ENCODE measurements around the gene ADGRD1.
A peak's percentile ranks its signal among the peaks of the same experiment; 100 is the strongest.
"Not testable (repeated sequence)": the region's sequence is repeated elsewhere in the genome, so short reads cannot be mapped to it uniquely, and the experiment has no call there.

ADGRD1 gene

DNA sequence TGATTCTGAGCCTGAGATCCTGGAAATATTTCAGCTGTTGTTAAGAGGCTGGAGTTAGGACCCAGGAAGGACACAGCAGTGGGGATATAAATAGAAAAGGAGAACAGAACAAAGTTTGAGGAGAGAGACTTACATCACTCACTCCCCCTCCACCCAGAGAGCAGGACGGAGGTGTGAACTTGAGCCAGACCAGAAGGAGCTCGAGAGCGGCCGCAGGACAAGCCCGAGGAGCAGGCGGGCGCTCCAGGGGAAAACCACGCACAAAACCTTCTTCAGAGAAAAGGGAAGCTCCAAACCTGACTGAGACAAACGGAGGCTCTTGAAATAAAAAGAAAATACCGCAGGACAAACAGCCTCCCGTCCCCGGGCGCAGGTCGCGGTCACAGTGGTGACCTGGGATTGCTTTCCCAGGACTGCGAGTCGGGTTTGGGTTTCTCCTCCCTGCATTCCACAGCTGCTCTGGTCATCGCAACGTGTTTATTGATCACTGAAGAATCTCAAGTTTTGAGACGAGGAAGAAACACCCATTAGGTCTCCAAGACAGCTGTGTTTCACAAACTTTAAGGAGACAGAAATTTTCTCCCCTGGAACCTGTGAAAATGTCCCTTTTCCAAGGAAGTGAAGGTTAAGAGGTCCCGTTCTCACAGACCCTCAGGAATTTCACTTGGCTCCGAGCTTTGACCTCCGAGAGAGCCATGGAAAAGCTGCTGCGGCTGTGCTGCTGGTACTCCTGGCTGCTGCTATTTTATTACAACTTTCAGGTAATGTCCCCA, at the start of gene ADGRD1:
ADGRD1 (plus strand) TSS at position 137 of the 773 bp plus-strand sequence; CDS start at position 696, 559 bp downstream.
- peak; percentile 30 for DNase-seq

DNA sequence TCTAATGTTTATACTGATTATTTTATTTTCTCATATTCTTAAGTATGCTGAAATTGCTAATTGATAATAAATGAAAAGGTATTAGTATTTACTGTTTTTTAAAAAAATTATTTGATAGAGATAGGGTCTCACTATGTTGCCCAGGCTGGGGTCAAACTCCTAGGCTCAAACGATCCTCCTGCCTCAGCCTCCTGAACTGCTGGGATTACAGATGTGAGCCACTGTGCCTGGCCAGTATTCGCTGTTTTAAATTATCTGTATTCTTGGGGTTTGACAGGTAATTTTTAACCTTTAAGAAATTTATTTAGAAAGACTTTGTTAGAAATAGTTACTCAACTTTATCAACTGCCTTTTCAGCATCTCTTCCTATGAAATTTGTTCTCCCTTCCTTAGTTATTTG, 49.6 kb upstream of the ADGRD1 start:
- DNase-seq = no peak

DNA sequence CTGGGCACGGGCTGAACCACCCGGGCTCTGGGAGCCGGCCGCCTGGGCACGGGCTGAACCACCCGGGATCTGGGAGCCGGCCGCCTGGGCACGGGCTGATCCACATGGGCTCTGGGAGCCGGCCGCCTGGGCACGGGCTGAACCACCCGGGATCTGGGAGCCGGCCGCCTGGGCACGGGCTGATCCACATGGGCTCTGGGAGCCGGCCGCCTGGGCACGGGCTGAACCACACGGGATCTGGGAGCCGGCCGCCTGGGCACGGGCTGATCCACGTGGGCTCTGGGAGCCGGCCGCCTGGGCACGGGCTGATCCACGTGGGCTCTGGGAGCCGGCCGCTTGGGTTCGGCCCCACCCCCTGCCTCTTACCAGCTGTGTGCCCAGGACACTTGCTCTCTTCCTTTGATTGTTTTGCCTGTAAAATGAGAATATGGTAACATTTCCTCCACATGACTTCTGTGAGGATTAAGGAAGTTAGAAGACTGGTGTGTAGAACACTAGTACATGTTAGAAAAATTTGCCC, 48.7 kb upstream of the ADGRD1 start:
- not testable (repeated sequence) for DNase-seq

DNA sequence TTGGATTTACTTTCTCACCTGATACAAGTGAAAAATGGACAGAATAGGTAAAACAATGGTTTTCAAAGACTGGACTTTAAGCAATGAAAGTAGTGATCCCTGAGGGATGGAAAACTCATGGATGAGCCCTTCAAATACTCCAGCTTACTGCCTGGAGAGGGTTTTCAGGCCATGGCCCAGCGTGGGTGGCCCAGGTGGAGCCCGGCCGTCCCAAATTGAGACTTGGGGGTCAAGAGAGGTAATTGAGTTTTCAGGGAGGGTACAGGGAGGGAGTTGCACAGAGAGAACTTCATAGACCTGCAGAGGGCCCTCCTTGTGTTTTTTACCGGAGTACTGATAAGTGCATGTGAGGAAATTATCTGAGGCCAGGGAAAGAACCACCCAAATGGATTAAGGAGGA, 44.6 kb upstream of the ADGRD1 start:
- DNase-seq = no peak

DNA sequence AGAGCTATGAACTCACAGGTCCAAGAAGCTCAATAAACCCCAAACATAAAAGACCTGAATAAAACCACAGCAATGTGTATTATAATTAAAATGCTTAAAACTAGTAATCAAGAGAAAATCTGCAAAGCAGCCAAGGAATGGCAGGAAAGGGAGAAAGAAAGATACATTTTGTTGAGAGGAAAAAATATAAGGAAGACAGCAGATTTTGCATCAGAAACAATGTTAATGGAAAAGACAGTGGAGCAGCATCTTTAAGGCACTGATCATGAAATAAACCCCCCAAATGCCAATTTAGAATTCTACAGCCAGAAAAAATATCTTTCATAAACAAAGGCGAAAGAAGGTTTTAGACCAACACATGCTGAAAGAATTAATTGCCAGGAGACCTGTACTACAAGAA, 42.5 kb upstream of the ADGRD1 start:
- no peak for DNase-seq

DNA sequence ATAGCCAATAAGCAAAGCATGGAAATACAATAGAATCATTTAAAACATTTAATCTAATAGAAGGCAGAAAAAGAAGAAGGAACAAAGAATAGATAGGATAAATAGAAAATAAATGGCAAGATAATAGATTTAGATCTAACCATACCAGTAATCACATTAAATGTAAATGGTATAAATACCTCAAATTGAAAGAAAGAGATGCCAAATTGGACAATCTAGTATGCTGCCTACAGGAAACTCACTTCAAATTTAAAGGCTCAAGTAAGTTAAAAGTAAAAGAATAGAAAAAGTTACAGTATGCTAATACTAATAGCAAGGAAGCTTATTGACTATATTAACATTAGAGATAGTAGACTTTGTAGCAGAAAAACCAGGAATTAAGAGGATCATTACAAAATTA, 41.8 kb upstream of the ADGRD1 start:
- DNase-seq = no peak

DNA sequence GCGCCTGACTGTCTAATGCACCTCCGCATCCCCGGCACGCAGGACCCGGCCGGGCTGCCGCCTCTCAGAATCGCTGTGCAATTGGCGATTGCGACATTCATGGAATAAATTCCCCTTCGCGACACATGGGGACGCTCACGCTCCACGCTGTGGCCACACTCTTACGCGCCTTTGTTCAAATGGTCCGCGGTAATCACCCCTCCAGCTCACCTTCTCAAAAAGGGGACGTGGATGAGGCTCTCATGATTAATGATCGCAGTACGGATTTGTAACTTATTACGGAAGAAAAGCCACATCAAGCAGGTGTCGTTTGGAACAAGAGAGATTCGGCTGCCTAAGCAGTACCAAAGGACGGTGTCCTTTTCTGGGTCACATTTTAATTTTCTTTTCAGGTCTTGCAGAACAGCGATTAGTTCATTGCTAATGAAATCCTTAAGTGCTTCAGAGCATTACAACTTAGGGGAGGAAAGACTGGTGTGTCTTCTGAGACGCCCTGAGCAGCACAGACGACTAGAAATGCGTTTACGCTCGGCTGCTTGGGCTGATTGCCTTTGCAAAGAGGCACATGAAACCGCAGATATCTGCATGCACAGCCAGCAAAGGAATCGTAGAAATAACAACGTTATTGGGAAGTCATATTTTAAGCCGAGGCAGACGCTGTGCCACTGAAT, 37.3 kb upstream of the ADGRD1 start:
- DNase-seq = peak; percentile 44

DNA sequence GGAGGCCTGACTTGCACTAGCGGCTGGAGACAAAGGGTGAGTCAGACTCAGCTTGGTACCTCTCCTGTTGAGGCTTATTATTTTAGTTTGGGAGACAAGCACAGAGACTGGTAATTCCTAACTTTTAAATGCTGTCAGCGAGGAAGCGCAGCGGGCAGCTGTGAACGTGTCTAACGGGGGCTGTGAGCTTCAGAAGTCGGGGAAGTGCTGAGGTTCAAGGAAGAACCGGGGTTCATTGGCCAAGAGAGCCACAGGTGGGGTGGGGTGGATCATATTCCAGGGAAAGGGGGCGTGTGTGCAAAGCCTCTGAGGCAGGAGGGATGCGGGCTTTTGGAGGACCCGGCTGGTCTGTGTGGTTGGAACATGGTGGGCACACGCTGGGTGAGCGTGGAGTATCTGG, 36.1 kb upstream of the ADGRD1 start:
- no peak for DNase-seq

DNA sequence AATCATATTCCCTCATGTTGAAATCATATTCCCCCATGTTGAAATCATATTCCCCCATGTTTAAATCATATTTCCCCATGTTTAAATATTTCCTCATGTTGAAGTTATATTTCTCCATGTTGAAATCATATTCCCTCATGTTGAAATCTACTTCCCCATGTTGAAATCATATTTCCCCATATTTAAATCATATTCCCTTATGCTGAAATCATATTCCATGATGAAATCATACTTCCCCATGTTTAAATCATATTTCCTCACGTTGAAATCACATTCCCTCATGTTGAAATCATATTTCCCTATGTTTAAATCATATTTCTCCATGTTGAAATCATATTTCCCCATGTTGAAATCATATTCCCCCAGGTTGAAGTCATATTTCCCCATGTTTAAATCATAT, 34.6 kb upstream of the ADGRD1 start:
- no peak for DNase-seq

DNA sequence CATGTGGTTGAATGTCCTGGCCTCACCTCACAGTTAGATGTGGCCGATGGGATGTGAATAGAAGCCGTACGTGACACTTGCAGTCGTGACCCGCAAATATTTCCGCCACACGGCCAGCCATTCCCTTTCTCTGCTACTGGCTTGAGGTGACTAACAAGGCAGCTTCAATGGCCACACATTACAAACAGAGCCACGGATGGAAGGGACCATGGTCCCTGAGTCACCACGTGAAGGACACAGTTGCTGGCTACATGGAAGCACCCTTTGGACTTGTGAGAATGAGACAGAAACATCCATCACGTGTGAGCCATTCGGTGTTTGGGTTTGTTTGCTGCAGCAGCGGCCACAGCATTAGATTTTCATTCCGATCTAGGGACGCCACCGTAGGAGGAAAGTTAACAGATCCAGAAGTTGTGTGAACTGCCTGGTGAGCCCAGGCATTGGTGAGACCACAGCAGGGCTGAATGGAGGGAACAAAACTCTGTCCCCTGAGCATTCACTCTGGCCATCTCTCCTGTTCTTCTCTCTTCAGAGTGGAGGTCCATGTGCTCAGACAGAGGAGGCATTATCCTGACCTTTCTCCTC, 33.5 kb upstream of the ADGRD1 start:
- DNase-seq = no peak

DNA sequence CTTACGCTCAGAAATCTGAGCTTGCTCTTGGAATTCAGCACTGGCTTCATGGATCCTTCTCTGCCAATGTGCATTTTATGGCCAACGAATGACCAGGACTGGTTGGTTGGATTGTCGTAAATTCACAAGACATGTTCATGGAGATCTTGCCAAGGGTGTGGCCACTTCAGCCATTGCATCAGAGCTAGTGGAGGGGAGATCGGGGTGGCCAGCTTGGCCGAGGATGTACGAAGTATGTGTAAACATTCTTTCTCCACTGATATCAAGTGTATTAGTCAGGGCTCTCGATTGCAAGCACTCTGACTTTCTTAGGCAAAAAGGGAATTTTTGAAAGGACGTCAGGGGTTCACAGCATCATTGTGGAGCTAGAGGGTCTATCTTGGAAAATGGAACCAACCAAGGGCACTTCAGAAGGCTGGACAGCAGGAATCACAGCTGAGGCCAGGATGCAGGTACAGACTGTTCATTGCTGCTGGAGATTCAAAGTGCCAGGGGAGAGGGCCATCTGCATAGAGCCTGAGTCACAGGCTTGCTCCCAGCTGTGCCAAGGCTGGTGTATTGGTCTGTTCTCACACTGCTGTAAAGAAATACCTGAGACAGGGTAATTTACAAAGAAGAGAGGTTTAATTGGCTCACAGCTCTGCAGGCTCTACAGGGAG, 32.9 kb upstream of the ADGRD1 start:
- peak; percentile 24 for DNase-seq

DNA sequence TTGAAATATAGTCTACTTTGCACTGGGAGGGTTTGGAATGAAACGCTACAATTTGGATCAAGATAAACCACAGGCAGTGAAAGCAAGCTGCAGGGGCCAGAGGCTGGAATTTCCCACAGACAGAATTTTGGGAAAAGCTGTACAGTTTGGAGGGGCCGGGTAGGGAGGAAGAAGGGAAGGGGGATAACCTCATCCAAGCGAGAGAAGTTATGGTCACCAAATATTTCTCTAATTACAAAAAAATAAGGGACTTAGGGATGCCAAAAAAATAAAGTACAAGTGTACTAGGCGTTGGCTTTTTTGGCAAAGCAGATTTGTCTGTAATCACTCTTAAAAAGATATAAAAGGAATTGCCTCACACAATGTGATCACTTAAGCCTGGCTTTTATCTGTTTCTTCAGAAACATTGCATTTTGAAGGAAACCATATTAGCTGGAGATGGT, 31.2 kb upstream of the ADGRD1 start:
- DNase-seq = no peak

DNA sequence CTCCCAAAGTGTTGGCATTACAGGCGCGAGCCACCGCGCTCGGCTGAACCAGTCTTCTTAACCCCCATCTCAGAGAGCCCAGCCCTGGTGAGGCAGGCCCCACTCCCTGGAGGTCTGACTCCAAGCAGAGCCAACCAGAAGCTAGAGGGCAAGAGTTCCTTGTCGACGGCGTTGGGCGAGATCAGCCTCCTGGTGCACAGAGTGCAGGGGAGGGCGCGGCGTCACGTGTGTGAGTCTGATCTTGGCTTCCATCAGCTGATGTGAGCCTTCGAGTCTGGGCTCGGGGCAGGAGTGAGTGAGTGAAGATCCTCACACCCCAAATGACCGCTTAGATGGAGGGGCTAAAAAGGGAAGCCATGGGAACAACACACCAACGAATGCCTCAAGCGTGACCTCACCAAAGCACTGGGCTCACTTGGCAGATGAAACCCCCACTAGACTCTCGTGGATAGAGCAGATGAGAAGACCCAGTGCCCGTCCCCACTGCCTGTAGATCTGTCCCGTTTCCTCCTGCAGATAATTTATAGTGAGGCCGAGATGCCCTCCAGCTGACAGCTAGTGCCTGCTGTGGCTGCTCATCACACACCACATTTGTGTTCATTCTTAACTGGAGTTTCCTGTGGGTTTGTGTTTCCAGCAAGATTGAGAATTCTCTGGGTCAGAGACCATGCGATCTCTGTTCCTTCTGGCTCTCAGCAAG, 28.6 kb upstream of the ADGRD1 start:
- DNase-seq = no peak

DNA sequence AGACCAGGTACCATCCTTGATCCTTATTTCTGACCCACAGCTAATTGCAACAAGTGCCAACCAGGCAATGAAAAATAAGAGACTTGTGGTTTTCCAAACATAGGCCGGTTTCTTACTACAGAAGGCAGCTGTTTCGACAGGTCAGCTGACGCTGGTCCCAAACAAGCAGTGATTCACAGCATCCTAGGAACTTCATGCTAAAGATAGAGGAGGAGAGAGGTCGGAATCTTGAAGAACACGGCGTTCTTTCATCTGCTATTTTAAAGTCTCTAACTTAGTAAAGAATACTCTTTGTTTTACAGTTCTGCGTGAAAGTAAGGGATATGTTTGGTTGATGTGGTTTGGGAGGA, 28.1 kb upstream of the ADGRD1 start:
- DNase-seq = no peak

DNA sequence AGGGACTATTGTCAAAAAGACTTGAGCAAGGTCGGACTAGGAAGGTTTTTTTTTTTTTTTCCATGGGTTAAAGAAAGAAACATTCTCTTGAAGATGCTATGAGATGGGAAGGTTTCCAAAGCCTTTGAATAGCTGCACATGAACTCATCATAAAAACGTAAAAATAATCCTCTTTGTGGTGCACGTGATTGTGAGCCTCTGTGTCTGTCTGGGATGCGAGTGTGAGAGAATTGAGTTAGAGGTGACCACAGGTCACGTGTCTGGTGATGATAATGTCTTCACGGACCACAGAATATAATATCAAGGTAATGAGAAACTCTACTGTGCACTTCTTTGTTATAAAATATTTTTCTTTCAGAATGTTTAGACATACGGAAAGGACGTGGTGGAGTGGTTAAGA, 24.3 kb upstream of the ADGRD1 start:
- DNase-seq = no peak

DNA sequence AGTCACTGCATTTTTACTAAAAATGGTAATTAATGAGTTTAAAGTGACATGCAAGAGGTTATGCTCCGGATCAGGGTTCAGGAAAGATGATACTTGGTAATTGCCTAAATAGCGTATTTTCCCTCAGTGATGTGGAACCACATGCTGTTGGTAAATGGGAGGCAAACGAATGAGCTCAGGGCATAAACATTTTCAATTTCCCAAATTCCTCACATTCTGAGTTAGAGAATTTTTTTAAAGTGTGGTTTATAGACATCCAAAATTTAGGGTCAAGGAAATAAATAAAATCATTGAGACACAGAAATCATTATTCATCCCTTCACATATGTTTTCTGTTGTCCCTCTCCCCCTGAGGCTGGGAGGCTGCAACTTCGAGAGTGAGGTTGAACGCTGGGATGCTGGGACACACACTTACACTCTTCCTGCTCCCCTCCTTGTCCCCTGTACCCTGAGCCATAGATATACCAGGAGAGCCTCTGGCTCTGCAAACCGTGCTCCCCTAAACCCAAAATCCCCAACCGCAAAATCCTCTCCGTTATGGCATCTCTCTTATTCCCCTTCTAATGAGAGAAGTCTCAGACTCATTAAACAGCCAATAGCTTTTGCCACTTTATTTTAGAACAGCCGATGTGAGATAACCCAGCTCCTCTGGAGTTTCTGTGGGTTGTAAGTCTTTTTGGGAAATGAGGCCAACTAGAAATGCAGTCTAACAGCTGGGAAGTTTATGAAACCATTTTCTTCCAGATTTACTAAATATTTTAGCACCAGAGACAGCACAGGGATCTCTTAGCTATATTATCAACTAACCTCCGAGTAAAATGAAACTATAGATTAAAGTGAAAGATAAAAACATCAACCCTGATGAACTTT, 21.4 kb upstream of the ADGRD1 start:
- peak; percentile 16 for DNase-seq

DNA sequence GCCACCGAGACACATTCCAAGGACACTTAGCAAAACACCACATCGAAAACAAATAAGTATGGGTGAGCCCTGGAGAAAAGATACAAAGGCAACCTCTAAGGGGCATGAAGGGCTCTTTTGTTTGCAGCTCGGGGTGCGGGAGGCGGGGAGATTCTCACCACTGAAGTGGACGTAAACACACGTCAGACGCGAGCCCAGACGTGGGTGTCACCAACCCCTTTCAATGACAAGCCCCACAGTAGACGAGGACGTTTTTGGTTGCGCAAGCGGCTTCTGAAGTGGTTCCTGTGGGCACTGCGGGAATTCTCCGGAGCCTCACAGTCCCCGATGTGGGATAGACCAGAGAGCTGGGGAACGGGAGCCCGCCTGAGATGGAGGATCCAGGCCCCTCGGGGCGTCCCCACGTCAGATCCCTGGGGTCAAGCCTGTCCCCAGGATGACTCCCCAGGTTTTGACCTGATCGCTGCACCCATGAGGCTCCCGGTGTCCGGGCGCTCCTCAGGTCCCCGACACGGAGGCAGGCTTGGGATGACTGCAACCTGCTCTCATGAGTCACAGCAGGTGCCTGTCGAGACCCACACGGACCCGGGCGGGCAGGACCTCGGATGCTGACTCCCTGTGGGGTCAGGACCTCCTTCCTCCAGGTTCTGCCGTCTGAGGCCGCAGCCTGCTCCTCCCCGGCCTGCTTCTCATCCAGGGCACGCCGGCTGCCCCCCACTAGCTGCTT, 20.3 kb upstream of the ADGRD1 start:
- DNase-seq = no peak

DNA sequence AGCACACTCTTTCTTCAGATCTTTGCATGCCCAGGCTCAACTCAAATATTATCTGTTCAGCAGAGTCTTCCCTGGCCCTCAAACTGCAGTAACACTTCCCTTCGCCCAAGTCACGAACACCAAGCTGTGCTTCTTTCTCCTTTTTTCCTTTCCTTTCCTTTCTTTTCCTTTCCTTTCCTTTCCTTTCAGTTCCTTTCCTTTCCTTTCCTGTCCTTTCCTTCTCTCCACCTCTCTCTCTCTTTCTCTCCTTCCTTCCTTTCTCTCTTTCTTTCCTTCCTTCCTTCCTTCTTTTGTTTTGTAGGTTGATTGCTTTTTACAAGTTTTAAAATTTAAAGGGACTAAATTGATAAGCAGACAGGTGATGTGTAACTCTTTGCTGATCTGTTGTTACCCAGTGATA, 19.0 kb upstream of the ADGRD1 start:
- no peak for DNase-seq

DNA sequence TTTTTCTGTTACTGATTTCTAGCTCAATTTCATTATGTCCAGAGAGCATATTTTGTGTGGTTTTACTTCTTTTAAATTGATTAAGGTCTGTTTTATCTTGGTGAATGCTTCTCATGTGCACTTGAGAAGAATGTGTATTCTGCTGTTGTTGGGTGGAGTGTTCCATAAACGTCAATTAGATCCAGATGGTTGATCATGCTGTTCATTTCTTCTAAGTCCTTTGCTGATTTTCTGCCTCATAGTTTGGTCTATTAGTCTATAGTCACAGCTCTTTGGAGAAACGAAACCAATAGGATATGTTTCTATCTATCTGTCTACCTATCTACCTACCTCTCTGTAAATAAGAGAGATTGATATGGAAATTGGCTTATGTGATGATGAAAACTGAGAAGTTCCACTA, 17.1 kb upstream of the ADGRD1 start:
- DNase-seq = no peak

DNA sequence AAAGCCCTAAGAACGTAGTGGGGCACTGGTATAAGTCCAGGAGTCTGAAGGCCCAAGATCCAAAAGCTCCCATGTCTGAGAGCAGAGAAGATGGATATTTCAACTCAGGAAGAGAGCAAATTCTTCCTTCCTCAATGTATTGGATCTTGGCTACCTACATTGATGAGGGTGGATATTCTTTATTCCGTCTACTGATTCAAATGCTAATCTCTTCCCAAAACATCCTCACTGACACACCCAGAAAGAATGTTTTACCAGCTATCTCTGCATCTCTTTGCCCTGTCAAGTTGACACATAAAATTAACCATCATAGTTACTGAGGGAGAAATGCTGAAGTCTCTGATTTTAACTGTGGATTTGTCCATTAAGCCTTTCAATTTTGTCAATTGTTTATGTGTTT, 16.6 kb upstream of the ADGRD1 start:
- DNase-seq = no peak

DNA sequence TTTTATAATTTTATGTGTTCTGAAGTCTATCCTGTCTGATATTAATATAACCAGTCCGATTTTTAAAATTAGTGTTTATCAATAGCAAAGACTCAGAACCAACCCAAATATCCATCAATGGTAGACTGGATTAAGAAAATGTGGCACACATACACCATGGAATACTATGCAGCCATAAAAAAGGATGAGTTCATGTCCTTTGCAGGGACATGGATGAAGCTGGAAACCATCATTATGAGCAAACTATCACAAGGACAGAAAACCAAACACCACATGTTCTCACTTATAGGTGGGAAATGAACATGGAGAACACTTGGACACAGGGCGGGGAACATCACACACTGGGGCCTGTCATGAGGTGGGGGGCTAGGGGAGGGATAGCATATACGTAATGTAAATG, 16.2 kb upstream of the ADGRD1 start:
- DNase-seq = not testable (repeated sequence)
